ENCODE measurements around the gene CSNK1A1L.

- TF ChIP-seq CTCF (IDR thresholded peaks at IDR 0.05; ENCODE audit: low read length) (no peak), EZH2 (IDR thresholded peaks at IDR 0.05; ENCODE audit: borderline replicate concordance, low read length) (no peak)
These were observed 35.5 kb upstream of the CSNK1A1L start for GRCh38 chr13:37141011-37141410.

All from OCI-LY1 (cell line).